Measurements from ENCODE around the gene SSB.
"Not testable (repeated sequence)": the region's sequence is repeated elsewhere in the genome, so short reads cannot be mapped to it uniquely, and the experiment has no call there.

Gene SSB

GRCh38 chr2:169839954-169840746 is 41.5 kb downstream of the SSB start:
- FAIRE-seq: no peak

DNA sequence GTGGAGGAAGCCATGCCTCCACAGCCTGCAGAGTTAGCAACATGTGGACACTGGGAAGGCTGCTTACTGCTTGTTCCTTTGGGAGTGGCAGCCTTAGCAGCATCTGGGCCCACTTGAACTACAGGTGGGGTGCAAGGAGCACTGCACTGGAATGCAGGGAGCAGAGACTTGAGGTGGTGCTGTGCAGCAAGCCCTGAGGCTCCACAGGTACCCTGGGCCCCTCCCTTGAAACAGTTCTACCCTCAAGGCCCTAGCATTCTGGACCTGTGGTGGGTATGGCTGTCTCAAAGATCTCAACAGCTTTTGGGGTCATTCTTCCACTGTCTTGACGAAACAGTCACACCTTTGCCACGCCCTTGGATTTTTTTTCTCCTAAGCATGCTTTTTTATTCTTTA is 42.1 kb downstream of the SSB start:
- no peak for FAIRE-seq

GRCh38 chr2:169841625-169842024 is 43.0 kb downstream of the SSB start:
- FAIRE-seq: not testable (repeated sequence)

DNA sequence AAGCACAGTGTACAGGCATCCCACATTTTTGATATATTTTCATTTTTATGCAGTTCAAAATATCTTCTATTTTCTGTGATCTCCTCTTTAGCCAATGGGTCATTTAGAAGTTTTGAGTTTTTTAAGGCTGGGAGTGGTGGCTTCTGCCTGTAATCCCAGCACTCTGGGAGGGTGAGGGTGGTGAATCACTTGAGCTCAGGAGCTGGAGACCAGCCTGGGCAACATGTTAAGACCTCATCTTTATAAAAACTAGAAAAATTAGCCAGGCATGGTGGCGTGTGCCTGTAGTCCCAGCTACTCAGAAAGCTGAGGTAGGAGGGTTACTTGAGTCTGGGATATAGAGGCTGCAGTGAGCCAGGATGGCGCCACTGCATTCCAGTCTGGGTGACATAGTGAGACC is 46.3 kb downstream of the SSB start:
- FAIRE-seq: no peak

- not testable (repeated sequence) for FAIRE-seq
These were observed 50.5 kb downstream of the SSB start for GRCh38 chr2:169848959-169849693.

GRCh38 chr2:169849710-169850109 is 51.0 kb downstream of the SSB start:
- no peak for FAIRE-seq

- no peak for FAIRE-seq
These were observed 54.5 kb downstream of the SSB start for GRCh38 chr2:169853041-169853668.

- FAIRE-seq: not testable (repeated sequence)
These were observed 56.9 kb downstream of the SSB start for GRCh38 chr2:169855281-169856258.

GRCh38 chr2:169859423-169859822 is 60.8 kb downstream of the SSB start:
- no peak for FAIRE-seq

- no peak for FAIRE-seq
These were observed 61.5 kb downstream of the SSB start for GRCh38 chr2:169860149-169860548.

Data from islet of Langerhans (tissue), 1 donor.